ENCODE results near the gene ARHGEF37. TPM values are rescaled to one million over a fixed set of nuclear protein-coding genes. Genes with fewer than 3 reads are reported as not detected.

ARHGEF37 gene
- total and polyA plus RNA-seq, 2 donors from 2014 or later: 6.9 to 21.8 TPM

- H3K4me1 ChIP-seq (ENCODE audit: control insufficient read depth in 2 of 3, insufficient read depth in 2 of 3, low read depth in 1 of 3, low read length in 3 of 3): no peaks in the 10 kb centered on the region
- FAIRE-seq: no peak
- H3K9ac ChIP-seq (ENCODE audit: low read length in 3 of 3): no peak overlapping the region
- TF ChIP-seq CTCF (IDR thresholded peaks at IDR 0.05; ENCODE audit: borderline replicate concordance, extremely low read depth, insufficient read depth): no peak
- no peak overlapping the region for H3K4me3 ChIP-seq (ENCODE audit: low read length in 3 of 3)
- DNase-seq: no peak
- H3K36me3 ChIP-seq (ENCODE audit: control insufficient read depth in 2 of 3, insufficient read depth in 3 of 3, low read length in 3 of 3): no peaks in the 10 kb centered on the region
- no peaks in the 10 kb centered on the region for H3K9me3 ChIP-seq (ENCODE audit: control insufficient read depth in 2 of 3, insufficient read depth in 1 of 3, low read length in 3 of 3)
- no peaks in the 10 kb centered on the region for H3K27me3 ChIP-seq (ENCODE audit: control insufficient read depth, insufficient read depth, low read length)
- H3K27ac ChIP-seq (ENCODE audit: low read depth in 2 of 2, low read length in 2 of 2): no peak overlapping the region
- intact Hi-C loops (cut with DNase I): no loop called here
Observed at GRCh38 chr5:149681922-149682321, 100.6 kb downstream of the ARHGEF37 start.

- H3K9ac ChIP-seq (ENCODE audit: low read length in 3 of 3): no peak overlapping the region
- TF ChIP-seq CTCF (IDR thresholded peaks at IDR 0.05; ENCODE audit: borderline replicate concordance, extremely low read depth, insufficient read depth): no peak
- no peak for FAIRE-seq
- no peaks in the 10 kb centered on the region for H3K9me3 ChIP-seq (ENCODE audit: control insufficient read depth in 2 of 3, insufficient read depth in 1 of 3, low read length in 3 of 3)
- intact Hi-C loops (cut with DNase I): no loop called here
- no peak overlapping the region for H3K4me3 ChIP-seq (ENCODE audit: low read length in 3 of 3)
- no peaks in the 10 kb centered on the region for H3K4me1 ChIP-seq (ENCODE audit: control insufficient read depth in 2 of 3, insufficient read depth in 2 of 3, low read depth in 1 of 3, low read length in 3 of 3)
- no peaks in the 10 kb centered on the region for H3K27me3 ChIP-seq (ENCODE audit: control insufficient read depth, insufficient read depth, low read length)
- no peak overlapping the region for H3K27ac ChIP-seq (ENCODE audit: low read depth in 2 of 2, low read length in 2 of 2)
- H3K36me3 ChIP-seq (ENCODE audit: control insufficient read depth in 2 of 3, insufficient read depth in 3 of 3, low read length in 3 of 3): no peaks in the 10 kb centered on the region
- no peak for DNase-seq
Observed at GRCh38 chr5:149682532-149683075, 101.3 kb downstream of the ARHGEF37 start.

GRCh38 chr5:149683964-149684363, 102.7 kb downstream of the ARHGEF37 start:
- DNase-seq (no peak), FAIRE-seq (no peak)
- H3K9ac ChIP-seq (ENCODE audit: low read length in 3 of 3): no peak overlapping the region
- intact Hi-C loops (cut with DNase I): no loop called here
- H3K27ac ChIP-seq (ENCODE audit: low read depth in 2 of 2, low read length in 2 of 2): no peak overlapping the region
- no peaks in the 10 kb centered on the region for H3K27me3 ChIP-seq (ENCODE audit: control insufficient read depth, insufficient read depth, low read length)
- TF ChIP-seq CTCF (IDR thresholded peaks at IDR 0.05; ENCODE audit: borderline replicate concordance, extremely low read depth, insufficient read depth): no peak
- H3K36me3 ChIP-seq (ENCODE audit: control insufficient read depth in 2 of 3, insufficient read depth in 3 of 3, low read length in 3 of 3): no peaks in the 10 kb centered on the region
- H3K9me3 ChIP-seq (ENCODE audit: control insufficient read depth in 2 of 3, insufficient read depth in 1 of 3, low read length in 3 of 3): no peaks in the 10 kb centered on the region
- no peaks in the 10 kb centered on the region for H3K4me1 ChIP-seq (ENCODE audit: control insufficient read depth in 2 of 3, insufficient read depth in 2 of 3, low read depth in 1 of 3, low read length in 3 of 3)
- no peak overlapping the region for H3K4me3 ChIP-seq (ENCODE audit: low read length in 3 of 3)

GRCh38 chr5:149684371-149684770, 103.1 kb downstream of the ARHGEF37 start:
- H3K27me3 ChIP-seq (ENCODE audit: control insufficient read depth, insufficient read depth, low read length): no peaks in the 10 kb centered on the region
- H3K27ac ChIP-seq (ENCODE audit: low read depth in 2 of 2, low read length in 2 of 2): no peak overlapping the region
- no peak overlapping the region for H3K4me3 ChIP-seq (ENCODE audit: low read length in 3 of 3)
- FAIRE-seq (no peak), DNase-seq (no peak)
- no peaks in the 10 kb centered on the region for H3K36me3 ChIP-seq (ENCODE audit: control insufficient read depth in 2 of 3, insufficient read depth in 3 of 3, low read length in 3 of 3)
- TF ChIP-seq CTCF (IDR thresholded peaks at IDR 0.05; ENCODE audit: borderline replicate concordance, extremely low read depth, insufficient read depth): no peak
- no peaks in the 10 kb centered on the region for H3K9me3 ChIP-seq (ENCODE audit: control insufficient read depth in 2 of 3, insufficient read depth in 1 of 3, low read length in 3 of 3)
- H3K4me1 ChIP-seq (ENCODE audit: control insufficient read depth in 2 of 3, insufficient read depth in 2 of 3, low read depth in 1 of 3, low read length in 3 of 3): no peaks in the 10 kb centered on the region
- H3K9ac ChIP-seq (ENCODE audit: low read length in 3 of 3): no peak overlapping the region
- intact Hi-C loops (cut with DNase I): no loop called here
